HCT116 (cell line): ENCODE measurements around the gene PLSCR4. TPM values are rescaled to one million over a fixed set of nuclear protein-coding genes. Genes with fewer than 3 reads are reported as not detected.

Experiments
- ATAC-seq: fragments of 200-7000 bp; cut with Tn5 transposase; 2 replicates; pipeline ENCODE4 v1.9.1; 2020; ENCODE audit warnings: mild to moderate bottlenecking, moderate library complexity
- BruUV-seq: library from RNA; stranded (reverse); fragments of 400-500 nt; replicated peaks from 2 replicates; lab custom pipeline; 2021; lab: Mats Ljungman, UMichigan
- CTCF ChIA-PET: fragments of 300-600 bp; sonication (Branson Sonifier 250); formaldehyde crosslinking; loops from one replicate; lab custom pipeline; 2021; ENCODE audit warnings: antibody characterized with exemption; lab: Charles Lee
- POLR2A ChIA-PET: fragments of 300-600, 350-600 bp; sonication (Branson Sonifier 250); formaldehyde crosslinking; loops from one replicate; lab custom pipeline; 2021; ENCODE audit warnings: antibody characterized with exemption; lab: Charles Lee
- RAD21 ChIA-PET, 2 experiments: fragments of 300-600 bp; sonication (Branson Sonifier 250); formaldehyde crosslinking; loops; one replicate each; lab custom pipeline; 2023; ENCODE audit warnings: low total read pairs in 2 of 2; ENCODE audit not compliant: uncharacterized antibody in 2 of 2, unreplicated experiment in 2 of 2, low non-redundant PET in 1 of 2; lab: Charles Lee
- DNase-seq: peaks from one replicate; pipeline ENCODE4 v3.0.0-alpha.2; 2010; ENCODE audit warnings: low read depth, low spot score
- H2AFZ ChIP-seq: fragments of 200-600 bp; shearing (Covaris generic), sonication (generic); 2 replicates; pipeline ENCODE4 v1.6.1; 2017; ENCODE audit warnings: low read depth, mixed run types, mixed read lengths, antibody characterized with exemption, low read length; ENCODE audit not compliant: poor library complexity, severe bottlenecking
- H3K27ac ChIP-seq: 2 replicates; pipeline ENCODE4 v1.5.1; 2012; ENCODE audit warnings: low read depth, low read length
- H3K27me3 ChIP-seq: fragments of 200-600 bp; sonication (generic); 2 replicates; pipeline ENCODE4 v1.6.1; 2016; ENCODE audit warnings: mixed run types, low read length, mixed read lengths; ENCODE audit not compliant: insufficient read depth
- H3K36me3 ChIP-seq, 2 experiments: fragments of 200-500 bp in 1 of 2; fragments of 200-600 bp in 1 of 2; sonication (Bioruptor generic) in 1 of 2; sonication (generic) in 1 of 2; 2 replicates each; pipeline versions ENCODE4 v1.5.1 to v1.6.1; 2014 to 2016; ENCODE audit warnings: low read length in 2 of 2, inconsistent platforms in 1 of 2, mixed read lengths in 1 of 2, mixed run types in 1 of 2; ENCODE audit not compliant: insufficient read depth in 2 of 2, control insufficient read depth in 1 of 2
- H3K4me1 ChIP-seq, 2 experiments: fragments of 200-600 bp in 1 of 2; sonication (generic) in 1 of 2; 2 replicates each; pipeline versions ENCODE4 v1.5.1 to v1.6.1; 2012 to 2017; ENCODE audit warnings: low read length in 2 of 2, inconsistent platforms in 1 of 2, mild to moderate bottlenecking in 1 of 2, mixed read lengths in 1 of 2, mixed run types in 1 of 2, moderate library complexity in 1 of 2; ENCODE audit not compliant: insufficient read depth in 2 of 2, control insufficient read depth in 1 of 2
- H3K4me2 ChIP-seq: fragments of 200-600 bp; sonication (generic); 2 replicates; pipeline ENCODE4 v1.6.1; 2017; ENCODE audit warnings: mixed run types, low read length, mixed read lengths
- H3K4me3 ChIP-seq, 2 experiments: fragments of 200-600 bp in 1 of 2; sonication (generic) in 1 of 2; replicated peaks in 1 of 2; 2 replicates each; pipeline ENCODE4 v1.5.1; 2011 to 2016; ENCODE audit warnings: low read length in 2 of 2, control low read depth in 1 of 2, low read depth in 1 of 2, mild to moderate bottlenecking in 1 of 2, mixed read lengths in 1 of 2, mixed run types in 1 of 2
- H3K79me2 ChIP-seq: fragments of 200-600 bp; sonication (generic); 2 replicates; pipeline ENCODE4 v1.6.1; 2017; ENCODE audit warnings: mild to moderate bottlenecking, mixed run types, low read length, moderate library complexity, mixed read lengths; ENCODE audit not compliant: insufficient read depth
- H3K9ac ChIP-seq: fragments of 200-600 bp; sonication (generic); 2 replicates; pipeline ENCODE4 v1.6.1; 2016; ENCODE audit warnings: low read length, mixed read lengths
- H3K9me2 ChIP-seq: fragments of 200-600 bp; sonication (generic), shearing (Covaris generic); 2 replicates; pipeline ENCODE4 v1.6.1; 2017; ENCODE audit warnings: mixed run types, mild to moderate bottlenecking, moderate library complexity; ENCODE audit not compliant: insufficient read depth
- H3K9me3 ChIP-seq, 2 experiments: fragments of 200-500 bp in 1 of 2; fragments of 200-600 bp in 1 of 2; sonication (Bioruptor generic) in 1 of 2; sonication (generic) in 1 of 2; 2 replicates each; pipeline ENCODE4 v1.6.1; 2014 to 2017; ENCODE audit warnings: low read length in 2 of 2, mixed read lengths in 2 of 2, inconsistent platforms in 1 of 2, low read depth in 1 of 2, mild to moderate bottlenecking in 1 of 2, mixed run types in 1 of 2, moderate library complexity in 1 of 2; ENCODE audit not compliant: control insufficient read depth in 1 of 2, insufficient read depth in 1 of 2
- H4K20me1 ChIP-seq: fragments of 200-600 bp; sonication (generic), shearing (Covaris generic); 2 replicates; pipeline ENCODE4 v1.6.1; 2017; ENCODE audit warnings: mixed run types, mild to moderate bottlenecking, moderate library complexity; ENCODE audit not compliant: insufficient read depth
- ATF3 ChIP-seq: IDR thresholded peaks from 2 replicates; pipeline ENCODE4 v1.6.1; 2012
- CEBPB ChIP-seq: IDR thresholded peaks from 2 replicates; pipeline ENCODE4 v1.6.1; 2012; ENCODE audit warnings: low read depth
- CTCF ChIP-seq, 3 experiments: fragments of 200-600 bp in 1 of 3; sonication (generic) in 1 of 3; IDR thresholded peaks in 2 of 3; conservative IDR thresholded peaks in 1 of 3; 2 replicates each; pipeline ENCODE4 v1.5.1; 2012 to 2017; ENCODE audit warnings: low read depth in 2 of 3, low read length in 2 of 3, antibody characterized with exemption in 1 of 3, borderline replicate concordance in 1 of 3, control low read depth in 1 of 3, mild to moderate bottlenecking in 1 of 3, mixed read lengths in 1 of 3, mixed run types in 1 of 3, moderate library complexity in 1 of 3; ENCODE audit not compliant: insufficient read depth in 1 of 3
- EGR1 ChIP-seq: IDR thresholded peaks from 2 replicates; pipeline ENCODE4 v1.6.1; 2012; ENCODE audit warnings: low read depth
- ELF1 ChIP-seq: IDR thresholded peaks from 2 replicates; pipeline ENCODE4 v1.6.1; 2012; ENCODE audit warnings: low read depth, borderline replicate concordance
- EZH2 ChIP-seq: fragments of 200-600 bp; sonication (generic); IDR thresholded peaks from 2 replicates; pipeline ENCODE4 v1.6.1; 2017; ENCODE audit warnings: antibody characterized with exemption, mixed run types
- EZH2phosphoT487 ChIP-seq: fragments of 200-600 bp; IDR thresholded peaks from 2 replicates; pipeline ENCODE4 v1.6.1; 2018; ENCODE audit warnings: antibody characterized with exemption, borderline replicate concordance
- POLR2A ChIP-seq: IDR thresholded peaks from 2 replicates; pipeline ENCODE4 v1.7.0; 2011; ENCODE audit warnings: borderline replicate concordance; ENCODE audit not compliant: insufficient read depth, insufficient read length; ENCODE audit errors: extremely low read depth
- RAD21 ChIP-seq: IDR thresholded peaks from 2 replicates; pipeline ENCODE4 v1.6.1; 2012; ENCODE audit warnings: low read depth, mild to moderate bottlenecking
- SRF ChIP-seq: IDR thresholded peaks from 2 replicates; pipeline ENCODE4 v1.6.1; 2012; ENCODE audit warnings: low read depth
- YY1 ChIP-seq: IDR thresholded peaks from 2 replicates; pipeline ENCODE4 v1.6.1; 2011; ENCODE audit warnings: low read length, low read depth, moderate library complexity, mild to moderate bottlenecking; ENCODE audit not compliant: insufficient replicate concordance; ENCODE audit errors: extremely low read depth
- ZFX ChIP-seq: fragments of 450-650 bp; IDR thresholded peaks from 2 replicates; pipeline ENCODE4 v1.6.1; 2017
- ZNF274 ChIP-seq: fragments of 200-500 bp; sonication (Bioruptor generic); IDR thresholded peaks from 2 replicates; pipeline ENCODE4 v1.6.1; 2014; ENCODE audit warnings: mild to moderate bottlenecking, low read depth, low read length, inconsistent platforms
- intact Hi-C: fragments of 100-400 bp; cut with micrococcal nuclease; formaldehyde crosslinking; loops from 2 replicates; pipeline ENCODE4 v1.10.0; 2022
- total RNA-seq: library from RNA; stranded (reverse); gene quantifications from one replicate; pipeline ENCODE4 v1.2.1, GENCODE V29; 2021; ENCODE audit not compliant: unreplicated experiment
- TF ChIP-seq, protein P1 (sequence below): IDR thresholded peaks from 2 replicates; pipeline ENCODE4 v1.6.1; 2012

Gene PLSCR4
- total RNA-seq, 1 experiment from 2014 or later, result 4.1 TPM

DNA sequence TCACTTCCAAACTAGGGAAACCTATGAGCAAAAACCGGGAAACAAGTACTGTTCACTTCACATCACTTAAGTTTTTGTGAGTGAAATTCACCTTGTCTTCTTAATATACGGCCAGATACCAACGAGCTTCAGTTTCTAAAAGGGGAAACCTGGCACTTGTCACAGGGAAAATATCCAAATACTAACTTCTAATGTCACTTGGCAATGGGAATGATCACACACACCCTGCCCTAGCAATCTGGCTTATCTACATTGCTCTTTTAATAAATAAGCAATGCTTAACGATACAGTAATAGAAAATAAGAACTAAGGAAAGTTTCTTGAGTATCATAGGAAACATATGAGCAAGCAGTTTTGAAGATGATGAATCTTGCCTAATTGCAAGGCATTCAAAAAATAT is 55.3 kb downstream of the PLSCR4 start:
- CTCF ChIA-PET, result interaction anchor here (1.5 to 2.1 kb wide), 2 partner anchors 8 to 132 kb away, joined by 5 to 6 read pairs; no protein-coding TSS in a partner anchor
- Histone ChIP-seq H3K27ac (no peak overlapping the region), H3K36me3 (no peaks in the 10 kb centered on the region), H3K9ac (no peak overlapping the region), H3K4me2 (no peak overlapping the region), H2AFZ (no peak overlapping the region), H4K20me1 (no peaks in the 10 kb centered on the region), H3K79me2 (no peaks in the 10 kb centered on the region), H3K9me2 (no peaks in the 10 kb centered on the region), H3K4me1 (no peaks in the 10 kb centered on the region), H3K27me3 (no peaks in the 10 kb centered on the region), H3K4me3 (no peak overlapping the region), H3K9me3 (no peaks in the 10 kb centered on the region)
- POLR2A ChIA-PET, result no interaction called here
- intact Hi-C loops, result no loop called here
- BruUV-seq, result no TSS peak
- RAD21 ChIA-PET, result no interaction called here
- TF ChIP-seq RAD21 (no peak), POLR2A (no peak), EZH2 (no peak), EZH2phosphoT487 (no peak), ZFX (no peak), ELF1 (no peak), YY1 (no peak), ATF3 (no peak), EGR1 (no peak)
- TF ChIP-seq, protein P1, sequence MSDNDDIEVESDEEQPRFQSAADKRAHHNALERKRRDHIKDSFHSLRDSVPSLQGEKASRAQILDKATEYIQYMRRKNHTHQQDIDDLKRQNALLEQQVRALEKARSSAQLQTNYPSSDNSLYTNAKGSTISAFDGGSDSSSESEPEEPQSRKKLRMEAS, result no peak
- DNase-seq (no peak), ATAC-seq (no peak)

DNA sequence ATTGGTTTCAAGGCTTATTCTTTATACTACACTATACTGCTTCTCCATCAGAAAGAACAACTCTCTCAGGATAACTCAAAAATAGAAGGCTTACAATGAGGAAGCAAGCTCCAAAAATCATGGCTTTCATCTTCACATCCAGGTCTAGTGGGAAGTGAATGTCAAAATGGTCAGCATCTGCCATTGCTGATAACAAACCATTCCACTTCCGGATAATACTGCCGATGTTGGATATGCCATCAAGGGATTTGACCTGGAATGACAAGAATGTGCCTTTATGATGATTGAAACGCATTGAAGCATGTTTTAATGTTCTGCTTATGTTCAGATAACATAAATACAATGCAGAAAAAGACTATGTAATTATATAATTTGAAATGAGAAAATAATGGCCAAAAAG is 55.9 kb downstream of the PLSCR4 start:
- H3K9me3 ChIP-seq, result no peaks in the 10 kb centered on the region
- H2AFZ ChIP-seq, result no peak overlapping the region
- no peaks in the 10 kb centered on the region for H3K36me3 ChIP-seq
- H3K4me2 ChIP-seq, result no peak overlapping the region
- H3K79me2 ChIP-seq, result no peaks in the 10 kb centered on the region
- CTCF ChIA-PET, result no interaction called here
- no peak overlapping the region for H3K4me3 ChIP-seq
- H3K27ac ChIP-seq, result no peak overlapping the region
- H4K20me1 ChIP-seq, result no peaks in the 10 kb centered on the region
- no TSS peak for BruUV-seq
- POLR2A ChIA-PET, result no interaction called here
- ATAC-seq (no peak), DNase-seq (no peak)
- intact Hi-C loops, result no loop called here
- no peak overlapping the region for H3K9ac ChIP-seq
- RAD21 ChIA-PET, result no interaction called here
- no peak for TF ChIP-seq ELF1
- TF ChIP-seq EZH2phosphoT487, result no peak
- no peak for TF ChIP-seq EZH2
- TF ChIP-seq ZNF274, result no peak
- no peak for TF ChIP-seq POLR2A
- TF ChIP-seq EGR1, result no peak
- TF ChIP-seq CTCF (IDR thresholded peaks at IDR 0.05 in 2 of 3, conservative IDR thresholded peaks at IDR 0.05 in 1 of 3; ENCODE audit: borderline replicate concordance in 1 of 3, insufficient read depth in 1 of 3, low read depth in 2 of 3, low read length in 2 of 3), result no peak
- TF ChIP-seq SRF, result no peak
- no peak for TF ChIP-seq CEBPB
- H3K27me3 ChIP-seq, result no peaks in the 10 kb centered on the region
- no peaks in the 10 kb centered on the region for H3K4me1 ChIP-seq
- no peaks in the 10 kb centered on the region for H3K9me2 ChIP-seq
